HG03571 (cell line): ENCODE data around the gene CLNK.
"Not testable (repeated sequence)": the region's sequence is repeated elsewhere in the genome, so short reads cannot be mapped to it uniquely, and the experiment has no call there.

Experiments used
- ATAC-seq: cut with Tn5 transposase; IDR thresholded peaks from one replicate; pipeline ENCODE4 v1.9.1; 2021; ENCODE audit not compliant: unreplicated experiment

CLNK gene

DNA sequence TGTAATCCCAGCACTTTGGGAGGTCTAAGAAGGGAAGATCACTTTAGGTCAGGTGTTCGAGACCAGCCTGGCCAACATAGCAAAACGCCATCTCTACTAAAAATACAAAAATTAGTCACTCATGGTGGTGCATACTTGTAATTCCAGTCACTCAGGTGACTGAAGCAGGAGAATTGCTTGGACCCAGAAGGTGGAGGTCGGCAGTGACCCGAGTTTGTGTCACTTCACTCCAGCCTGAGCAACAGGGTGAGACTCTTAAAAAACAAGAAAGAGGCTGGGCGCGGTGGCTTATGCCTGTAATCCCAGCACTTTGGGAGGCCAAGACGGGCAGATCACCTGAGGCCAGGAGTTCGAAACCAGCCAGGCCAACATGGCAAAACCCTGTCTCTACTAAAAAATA is 69.6 kb downstream of the CLNK start:
- ATAC-seq = not testable (repeated sequence)

GRCh38 chr4:10613926-10614478 is 70.6 kb downstream of the CLNK start:
- no peak for ATAC-seq

DNA sequence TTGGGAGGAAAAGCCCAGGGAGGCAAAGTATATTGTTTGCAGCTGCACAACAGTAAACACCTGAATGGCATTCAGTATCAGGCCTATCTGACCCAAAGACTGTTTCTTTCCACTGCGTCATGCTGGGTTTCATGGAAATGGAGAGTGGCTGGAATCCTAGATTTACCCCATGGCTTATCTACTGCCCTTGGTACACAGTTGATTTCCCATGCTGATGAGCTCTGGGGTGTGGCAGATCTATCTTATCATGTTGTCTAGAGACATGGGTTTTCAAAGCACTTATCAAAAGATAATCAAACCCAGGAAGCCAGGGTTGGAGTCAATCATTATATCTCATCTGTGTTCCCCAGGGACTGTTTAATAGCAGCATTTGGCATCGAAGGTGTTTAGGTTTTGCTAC is 72.1 kb downstream of the CLNK start:
- no peak for ATAC-seq

GRCh38 chr4:10611673-10612072 is 72.9 kb downstream of the CLNK start:
- ATAC-seq = no peak

- ATAC-seq = no peak
Measured at GRCh38 chr4:10608501-10609219, 75.9 kb downstream of the CLNK start.

DNA sequence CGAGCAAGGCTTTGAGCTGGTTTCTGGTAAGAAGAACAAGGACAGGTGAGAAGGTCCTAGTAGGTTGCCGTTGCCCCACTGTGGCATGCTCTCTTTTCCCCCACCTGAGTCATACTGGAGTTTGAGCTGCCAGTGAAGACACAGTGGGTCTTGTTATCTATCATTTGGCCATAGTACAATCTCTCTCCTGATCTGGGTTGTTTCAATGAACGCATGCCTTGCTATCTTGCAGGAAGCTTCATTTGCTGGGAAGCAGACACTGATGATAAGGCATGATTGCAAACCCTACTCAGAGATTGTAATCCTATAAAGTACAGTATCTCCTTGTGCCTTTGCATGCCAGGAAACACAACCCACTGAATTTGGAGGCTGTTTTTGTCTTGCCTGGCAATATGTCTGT is 77.4 kb downstream of the CLNK start:
- no peak for ATAC-seq

DNA sequence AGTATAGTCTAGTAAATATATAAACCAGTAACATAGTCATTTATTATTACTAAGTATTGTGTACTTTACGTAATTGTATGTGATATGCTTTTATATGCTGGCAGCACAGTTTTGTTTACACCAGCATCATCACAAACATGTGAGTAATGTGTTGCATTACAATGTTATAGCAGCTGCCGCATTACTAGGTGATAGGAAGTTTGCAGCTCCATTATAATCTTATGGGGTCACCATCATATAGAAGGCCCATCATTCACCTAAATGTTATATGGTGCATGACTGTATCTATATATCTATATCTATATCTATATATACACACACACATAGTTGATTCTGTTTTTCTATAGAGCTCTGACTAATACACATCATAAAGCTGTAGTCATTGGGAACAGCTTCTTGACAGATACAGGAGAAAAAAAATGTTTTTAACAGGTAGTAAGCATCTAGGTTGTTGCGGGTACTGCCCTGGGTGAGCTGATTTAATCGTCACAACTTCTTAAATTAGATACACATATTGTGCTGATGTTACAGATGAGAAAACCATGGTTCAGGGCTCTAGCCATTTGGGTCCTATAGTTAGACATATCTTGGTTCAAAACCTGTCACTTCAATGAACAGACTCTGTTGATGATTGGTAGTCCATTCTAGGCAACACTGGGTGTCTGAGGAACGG is 77.9 kb downstream of the CLNK start:
- no peak for ATAC-seq

DNA sequence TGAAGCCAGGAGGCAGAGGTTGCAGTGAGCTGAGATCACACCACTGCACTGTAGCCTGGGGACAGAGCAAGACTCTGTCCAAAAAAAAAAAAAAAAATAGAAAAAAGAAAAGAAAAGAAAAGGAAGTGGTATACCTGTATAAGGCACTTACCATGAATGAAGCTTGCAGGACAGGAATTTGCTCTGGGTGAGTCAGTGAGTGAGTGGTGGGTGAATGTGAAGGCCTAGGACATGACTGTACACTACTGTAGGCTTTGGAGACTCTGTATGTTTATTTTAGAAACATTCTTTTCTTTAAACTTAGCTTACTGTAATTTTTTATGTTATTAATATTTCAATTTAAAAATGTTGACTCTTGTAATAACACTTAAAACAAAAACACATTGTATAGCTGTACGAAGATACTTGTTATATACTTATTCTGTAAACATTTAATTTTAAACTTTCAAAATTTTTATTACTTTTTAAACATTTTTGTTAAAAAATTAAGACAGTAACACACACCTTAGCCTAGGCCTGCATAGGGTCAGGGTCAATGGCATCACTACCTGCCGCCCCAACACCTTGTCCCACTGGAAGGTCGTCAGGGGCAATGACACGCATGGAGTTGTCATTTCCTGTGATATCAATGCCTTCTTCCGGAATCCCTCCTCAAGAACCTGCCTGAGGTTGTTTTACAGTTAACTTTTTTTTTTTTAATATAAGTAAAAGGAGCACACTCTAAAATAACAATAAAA is 78.7 kb downstream of the CLNK start:
- ATAC-seq = no peak

DNA sequence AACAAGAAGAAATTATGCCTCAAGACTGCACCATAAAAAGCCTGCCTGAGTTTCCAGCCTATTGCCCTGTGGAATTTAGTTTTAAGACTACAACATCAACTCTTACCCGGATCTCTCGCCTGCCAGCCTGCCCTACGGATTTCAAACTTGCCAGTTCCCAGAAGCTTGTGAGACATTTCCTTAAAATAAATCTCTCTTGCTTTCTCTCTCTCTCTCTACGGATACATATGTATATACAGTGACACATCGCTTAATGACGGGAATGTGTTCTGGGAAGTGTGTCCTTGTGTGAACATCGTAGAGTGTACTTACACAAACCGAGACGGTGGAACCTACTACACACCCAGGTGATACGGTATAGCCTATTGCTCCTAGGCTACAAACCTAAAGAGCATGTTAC is 79.5 kb downstream of the CLNK start:
- ATAC-seq = no peak

GRCh38 chr4:10599574-10599973 is 85.0 kb downstream of the CLNK start:
- ATAC-seq = no peak

DNA sequence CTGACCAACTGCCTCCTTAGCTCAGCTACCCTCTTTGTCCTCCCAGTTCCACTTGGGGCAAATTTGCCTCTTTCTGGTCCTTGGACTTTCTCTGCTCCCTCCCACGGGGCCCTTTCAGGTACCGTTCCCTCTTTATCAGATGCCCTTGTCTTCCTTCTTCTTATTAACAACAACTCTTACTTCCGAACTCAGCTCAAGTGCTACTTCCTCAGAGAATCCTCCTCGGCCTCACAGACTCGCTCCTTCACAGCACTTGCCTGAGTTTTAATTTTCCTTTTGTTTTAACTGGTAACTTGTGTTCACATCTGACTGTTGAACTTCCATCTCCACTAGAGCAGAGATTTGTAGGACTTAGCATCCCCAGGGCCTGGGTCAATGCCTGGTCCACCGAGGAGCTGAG is 85.7 kb downstream of the CLNK start:
- no peak for ATAC-seq

DNA sequence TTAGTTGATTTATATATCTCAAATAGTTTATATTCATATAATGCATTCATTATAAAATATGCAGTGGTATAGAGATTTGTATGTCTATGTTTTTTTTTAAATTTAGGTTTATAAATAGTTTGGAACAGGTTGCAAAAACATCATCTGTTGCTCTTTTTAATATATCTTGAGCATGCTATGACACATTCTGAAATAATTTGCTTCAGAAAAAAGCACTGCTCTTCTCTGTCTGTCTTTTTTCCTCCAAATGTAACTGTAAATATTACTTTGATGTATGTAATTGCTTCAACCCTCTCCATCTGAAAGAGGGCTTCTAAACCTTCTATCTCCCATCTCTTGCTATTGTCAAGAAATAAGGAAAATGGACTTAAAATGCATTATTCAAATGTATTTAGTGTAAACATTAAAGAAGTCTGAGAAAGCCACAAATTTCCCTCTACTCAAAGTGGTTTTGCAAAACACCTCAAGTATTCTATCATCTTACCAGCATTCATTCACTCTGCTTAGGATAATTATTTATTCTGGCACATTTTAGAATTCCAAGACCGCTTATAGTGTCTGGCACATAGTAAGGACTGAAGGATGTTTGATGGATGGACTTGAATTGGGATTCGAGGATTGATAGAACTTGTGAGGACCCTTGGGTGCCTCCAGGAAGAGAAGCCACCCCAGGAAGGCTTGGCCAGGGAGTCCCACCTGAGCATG is 87.8 kb downstream of the CLNK start:
- no peak for ATAC-seq

GRCh38 chr4:10593130-10593529 is 91.4 kb downstream of the CLNK start:
- no peak for ATAC-seq

DNA sequence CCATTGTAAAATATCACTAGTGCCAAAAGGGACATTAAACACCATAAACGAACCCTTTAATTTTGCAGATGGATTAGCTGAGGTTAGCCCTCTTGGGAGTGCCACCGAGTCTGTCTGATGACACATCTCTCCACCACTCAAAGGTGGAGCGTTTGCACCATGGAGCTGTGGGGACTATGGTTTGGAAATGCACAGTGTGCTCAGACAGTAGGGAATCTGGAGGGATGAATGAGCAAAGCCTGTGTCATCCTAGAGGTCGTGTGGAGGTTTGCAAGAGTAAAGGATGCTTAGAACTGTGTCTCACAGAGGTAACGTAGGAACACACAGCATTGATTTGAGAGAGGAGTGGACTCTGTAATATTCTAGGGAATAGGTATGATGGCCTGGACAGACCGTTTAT is 93.7 kb downstream of the CLNK start:
- ATAC-seq = no peak

DNA sequence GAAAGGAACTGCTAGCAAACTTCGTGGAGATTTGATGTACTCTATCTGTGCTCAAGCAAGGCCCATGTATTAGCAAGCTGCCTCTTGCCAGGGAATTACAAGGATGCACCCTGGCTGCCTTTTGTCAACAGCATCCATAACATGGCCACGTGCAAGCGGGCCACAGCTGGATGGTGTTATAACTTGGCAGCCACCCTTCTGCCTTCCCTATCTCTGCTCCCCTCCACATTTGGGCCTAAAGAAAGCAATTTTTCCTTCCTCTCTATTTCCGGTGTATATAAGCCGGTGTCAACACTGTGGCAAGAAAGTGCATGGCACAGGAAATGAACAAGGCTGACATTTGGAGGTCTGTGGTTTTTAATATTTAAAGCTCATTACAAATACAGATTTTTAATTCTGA is 94.8 kb downstream of the CLNK start:
- ATAC-seq = no peak

DNA sequence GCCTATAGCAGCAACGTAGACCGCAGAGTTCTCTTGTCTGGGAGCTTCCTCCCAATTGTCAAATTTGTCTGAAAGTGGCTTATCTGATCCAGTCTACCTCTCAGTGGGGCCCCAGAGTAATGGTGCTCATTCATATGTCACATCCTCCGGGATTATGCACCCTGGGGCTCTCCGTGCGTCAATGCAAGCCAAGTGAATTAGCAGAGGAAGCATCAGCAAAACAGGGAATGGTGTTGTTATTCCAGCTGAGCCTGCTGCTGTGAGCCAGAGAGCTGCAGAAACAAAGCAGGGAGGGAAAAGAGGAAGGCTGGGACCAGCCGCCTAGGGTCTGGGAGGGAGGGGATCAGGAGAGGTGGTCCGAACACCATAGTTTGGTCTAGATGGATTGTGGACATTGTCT is 95.2 kb downstream of the CLNK start:
- no peak for ATAC-seq

GRCh38 chr4:10587697-10588096 is 96.9 kb downstream of the CLNK start:
- ATAC-seq = no peak

DNA sequence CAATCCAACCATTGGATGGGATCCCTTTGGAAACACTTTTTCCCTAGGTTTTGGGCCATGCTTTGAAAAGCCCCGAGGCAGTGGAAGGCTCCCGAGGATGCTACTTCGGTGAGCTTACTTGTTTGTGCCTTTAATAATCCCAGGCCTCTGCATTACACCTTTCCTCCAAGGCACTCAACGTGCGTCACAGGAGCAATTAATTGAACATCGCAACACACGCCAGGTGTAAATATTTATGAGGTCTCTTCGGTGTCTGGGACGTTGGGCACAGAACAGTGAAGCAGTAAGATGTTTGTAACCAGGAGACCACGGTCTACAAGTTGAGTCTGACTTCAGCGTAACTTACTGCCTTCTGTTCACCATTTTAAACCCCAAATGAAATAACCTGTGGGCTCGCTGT is 97.3 kb downstream of the CLNK start:
- no peak for ATAC-seq

DNA sequence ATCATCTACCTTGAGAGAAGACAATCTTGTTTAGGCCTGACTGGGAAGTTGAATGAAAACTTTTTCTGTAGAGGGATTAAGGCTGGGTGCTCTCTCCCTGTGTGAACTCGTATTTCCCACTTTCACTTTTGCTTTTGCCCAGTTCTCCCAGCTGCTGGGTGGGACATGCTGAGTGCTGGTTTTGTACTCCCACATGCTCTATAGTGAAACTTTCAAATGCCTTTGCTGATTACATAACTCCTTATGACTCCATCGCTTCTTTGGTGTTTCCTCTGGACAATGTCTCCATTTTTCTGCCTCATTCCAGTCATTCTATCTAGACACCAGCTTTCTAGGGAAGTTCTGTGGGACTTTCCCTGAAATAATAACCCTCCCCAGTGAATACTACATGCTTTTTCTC is 100.5 kb downstream of the CLNK start:
- ATAC-seq = no peak

GRCh38 chr4:10582951-10583350 is 101.6 kb downstream of the CLNK start:
- ATAC-seq = no peak

GRCh38 chr4:10582059-10582686 is 102.4 kb downstream of the CLNK start:
- ATAC-seq = no peak
